Psoas muscle (tissue), 8 donors: ENCODE results near the gene NALF2. TPM values are rescaled to one million over a fixed set of nuclear protein-coding genes. Genes with fewer than 3 reads are reported as not detected.

Source experiments
- ATAC-seq, 4 donors: fragments of 200-7000 bp; cut with Tn5 transposase; one replicate each; pipeline ENCODE4 v1.9.1; 2020; ENCODE audit warnings: moderate library complexity in 3 of 4, mild to moderate bottlenecking in 2 of 4
- DNase-seq, 2 donors: peaks; one replicate each; pipeline ENCODE4 v3.0.0-alpha.2; 2020
- H3K27ac ChIP-seq: fragments of 200-600 bp; one replicate; pipeline ENCODE4 v1.8.0; 2022
- H3K27me3 ChIP-seq, 3 donors: fragments of 200-600 bp in 1 of 3; one replicate each; pipeline versions ENCODE4 v1.6.1 to v1.8.0; 2013 to 2022; ENCODE audit warnings: low read length in 2 of 3, mild to moderate bottlenecking in 2 of 3, moderate library complexity in 1 of 3; ENCODE audit not compliant: insufficient read depth in 3 of 3
- H3K36me3 ChIP-seq, 2 donors: fragments of 200-600 bp in 1 of 2; one replicate each; pipeline versions ENCODE4 v1.6.1 to v1.8.0; 2013 to 2022; ENCODE audit warnings: low read depth in 1 of 2, mild to moderate bottlenecking in 1 of 2, moderate library complexity in 1 of 2; ENCODE audit not compliant: insufficient read depth in 1 of 2
- H3K4me1 ChIP-seq: fragments of 200-600 bp; one replicate; pipeline ENCODE4 v1.8.0; 2022
- H3K4me3 ChIP-seq: fragments of 200-600 bp; one replicate; pipeline ENCODE4 v1.8.0; 2022; ENCODE audit warnings: mild to moderate bottlenecking
- H3K9me3 ChIP-seq: fragments of 200-600 bp; one replicate; pipeline ENCODE4 v1.8.0; 2022
- WGBS, 3 donors: extraction: QIAGEN DNeasy Blood & Tissue Kit; methylation state at CpG; one replicate each; pipeline versions ENCODE4 v1.1.6 to v1.1.7; 2013; 5-methylcytosine and 5-hydroxymethylcytosine counted together
- intact Hi-C, 2 donors: fragments of 100-400 bp; cut with DNase I; formaldehyde crosslinking; loops; one replicate each; pipeline versions ENCODE4 v1.11.0 to v1.14.2; 2022
- polyA plus RNA-seq, 3 donors: library from polyadenylated mRNA; stranded (reverse); fragments of 200-250 nt; gene quantifications; one replicate each; pipeline ENCODE4 v1.2.3, GENCODE V29; 2013
- total RNA-seq, 4 donors: library from RNA; stranded (reverse); fragmentation: NEBNext Ultra II Directional in 2 of 4; extraction: Animal tissue kit (Norgen Biotek cat#: 25700) in 2 of 4; gene quantifications; one replicate each; pipeline versions ENCODE4 v1.2.1 to v1.2.4, GENCODE V29; 2021 to 2023
- TF ChIP-seq, protein P1 (sequence below): fragments of 200-600 bp; IDR thresholded peaks from one replicate; pipeline ENCODE4 v1.8.0; 2022; ENCODE audit warnings: antibody characterized with exemption
- donor health status: healthy with polysubstance abuse.
- donor health status: DM: no; HTN: no; CAD: no; lungs with moderate emphysema.
- donor health status: Bipolar disorder and iron deficiency.
- donor health status: healthy.
- donor health status: DM: yes; HTN: yes; CAD: no.
- donor health status: DM: no; HTN: no; CAD: no.
- donor health status: DM: no; HTN: no; CAD: no.
- donor health status: DM: yes; HTN: yes; CAD: no.

Gene NALF2
- total and polyA plus RNA-seq, 7 donors, result 0.09 to 0.26 (median 0.15) TPM; not detected in 1

DNA sequence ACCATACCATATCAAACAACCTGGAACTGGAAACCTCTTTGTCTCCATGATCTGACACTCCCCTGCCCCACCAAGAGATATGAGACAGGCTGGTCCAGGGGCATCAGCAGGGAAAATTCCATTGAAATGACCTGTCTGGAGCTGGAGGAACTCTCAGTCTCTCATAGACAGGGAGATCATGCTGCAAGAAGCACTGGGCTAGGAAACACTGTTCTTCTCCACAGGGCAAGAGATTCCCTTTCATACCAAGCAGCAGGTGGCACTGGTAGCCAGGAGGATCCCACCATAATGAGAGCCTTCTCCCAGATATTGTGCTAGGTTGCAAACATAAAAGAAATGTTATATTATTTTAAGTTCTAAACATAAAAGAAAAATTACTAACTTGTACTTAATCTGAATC, 14.5 kb upstream of the NALF2 start:
- no peak for ATAC-seq
- Histone ChIP-seq H3K36me3 (no peaks in the 10 kb centered on the region), H3K4me3 (no peak overlapping the region), H3K4me1 (no peaks in the 10 kb centered on the region), H3K27ac (no peak overlapping the region), H3K27me3 (peaks cover 0 to 47% (median 0%) of the 10 kb centered on the region in 3 donors), H3K9me3 (no peaks in the 10 kb centered on the region)
- TF ChIP-seq, protein P1, sequence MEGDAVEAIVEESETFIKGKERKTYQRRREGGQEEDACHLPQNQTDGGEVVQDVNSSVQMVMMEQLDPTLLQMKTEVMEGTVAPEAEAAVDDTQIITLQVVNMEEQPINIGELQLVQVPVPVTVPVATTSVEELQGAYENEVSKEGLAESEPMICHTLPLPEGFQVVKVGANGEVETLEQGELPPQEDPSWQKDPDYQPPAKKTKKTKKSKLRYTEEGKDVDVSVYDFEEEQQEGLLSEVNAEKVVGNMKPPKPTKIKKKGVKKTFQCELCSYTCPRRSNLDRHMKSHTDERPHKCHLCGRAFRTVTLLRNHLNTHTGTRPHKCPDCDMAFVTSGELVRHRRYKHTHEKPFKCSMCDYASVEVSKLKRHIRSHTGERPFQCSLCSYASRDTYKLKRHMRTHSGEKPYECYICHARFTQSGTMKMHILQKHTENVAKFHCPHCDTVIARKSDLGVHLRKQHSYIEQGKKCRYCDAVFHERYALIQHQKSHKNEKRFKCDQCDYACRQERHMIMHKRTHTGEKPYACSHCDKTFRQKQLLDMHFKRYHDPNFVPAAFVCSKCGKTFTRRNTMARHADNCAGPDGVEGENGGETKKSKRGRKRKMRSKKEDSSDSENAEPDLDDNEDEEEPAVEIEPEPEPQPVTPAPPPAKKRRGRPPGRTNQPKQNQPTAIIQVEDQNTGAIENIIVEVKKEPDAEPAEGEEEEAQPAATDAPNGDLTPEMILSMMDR, result no peak
- no peak for DNase-seq
- intact Hi-C loops, result loop anchor here in 1 of 2 donors (10.0 kb wide), 1 partner anchor 605 kb away; no protein-coding TSS in a partner anchor

DNA sequence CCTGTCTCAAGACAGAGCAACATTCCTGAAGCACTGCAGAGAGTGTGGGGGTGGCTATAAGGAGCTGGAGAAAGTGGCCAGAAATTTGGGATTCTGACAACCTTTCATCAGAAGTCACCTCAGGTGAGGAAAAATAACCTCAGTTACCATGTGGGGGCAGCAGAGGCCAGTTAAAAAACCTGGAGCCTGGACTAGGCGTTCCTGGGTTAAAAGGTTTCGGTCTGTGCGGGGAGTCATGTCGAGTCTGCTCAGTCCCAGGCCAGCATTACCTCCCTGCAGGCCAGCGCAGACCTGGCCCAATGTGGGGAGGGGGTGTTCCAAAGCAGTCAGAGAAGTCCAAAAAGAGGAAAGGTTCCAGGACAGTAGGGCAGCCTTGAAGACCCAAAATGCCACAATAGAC, 10.9 kb upstream of the NALF2 start:
- Histone ChIP-seq H3K27ac (no peak overlapping the region), H3K9me3 (no peaks in the 10 kb centered on the region), H3K36me3 (no peaks in the 10 kb centered on the region), H3K4me3 (no peak overlapping the region), H3K4me1 (no peaks in the 10 kb centered on the region), H3K27me3 (peaks cover 0 to 53% (median 0%) of the 10 kb centered on the region in 3 donors)
- WGBS, 3 donors, result 4 to 14% (median 11%) methylated on average over 5 of the region's 5 CpGs
- peak in 2 of 4 donors; percentile 46 to 64 for ATAC-seq
- TF ChIP-seq, protein P1, result peak; percentile 36
- DNase-seq, result no peak
- intact Hi-C loops, result loop anchor here in 1 of 2 donors (10.0 kb wide), 1 partner anchor 602 kb away; no protein-coding TSS in a partner anchor

DNA sequence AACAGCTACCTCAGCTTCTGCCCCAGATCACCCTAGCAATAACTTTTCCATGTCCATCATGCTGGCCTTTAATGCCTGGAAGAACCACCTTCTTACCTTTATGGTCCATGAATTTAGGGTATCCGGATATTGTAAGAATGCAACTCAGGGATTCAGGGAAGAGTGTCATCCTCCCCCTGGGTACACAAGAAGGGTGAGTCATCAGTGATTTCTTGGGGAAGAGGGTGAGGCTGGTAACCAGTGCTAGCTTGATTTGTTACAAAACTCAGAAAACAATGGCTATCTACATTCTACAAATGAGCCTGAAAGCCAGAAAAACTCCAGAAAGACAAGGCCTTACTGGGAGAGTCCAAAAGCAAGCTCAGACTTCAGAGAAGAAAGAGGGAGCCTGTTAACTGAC, 10.4 kb upstream of the NALF2 start:
- Histone ChIP-seq H3K27me3 (peaks cover 0 to 50% (median 0%) of the 10 kb centered on the region in 3 donors), H3K4me3 (no peak overlapping the region), H3K27ac (no peak overlapping the region), H3K36me3 (no peaks in the 10 kb centered on the region), H3K4me1 (no peaks in the 10 kb centered on the region), H3K9me3 (no peaks in the 10 kb centered on the region)
- ATAC-seq (no peak), DNase-seq (no peak)
- intact Hi-C loops, result loop anchor here (2.0 to 10.0 kb wide), 2 partner anchors 601 to 603 kb away; no protein-coding TSS in a partner anchor
- TF ChIP-seq, protein P1, result no peak
- WGBS, 3 donors, result 62 to 82% (median 80%) methylated on average over 1 of the region's 1 CpG

DNA sequence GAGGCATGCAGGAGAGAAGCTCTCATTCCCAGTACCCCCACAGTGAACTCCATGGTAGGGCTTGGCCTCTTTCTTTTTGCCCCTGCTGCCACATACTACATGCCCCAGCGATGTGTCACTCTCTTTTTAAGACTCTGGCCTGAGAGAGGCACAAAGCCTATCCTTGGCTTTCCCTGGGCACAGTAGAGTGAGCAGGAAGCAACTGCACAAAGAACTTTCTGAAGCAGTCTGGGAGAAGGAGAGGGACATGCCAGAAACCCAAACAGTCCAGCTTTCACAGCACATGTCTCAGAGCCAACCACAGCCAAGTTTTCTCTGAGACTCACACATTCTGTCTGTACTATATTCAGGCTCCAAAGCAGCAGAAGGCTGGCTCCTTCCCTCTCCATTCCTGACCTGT, 7.9 kb upstream of the NALF2 start:
- intact Hi-C loops, result loop anchor here in 1 of 2 donors (10.0 kb wide), 1 partner anchor 599 kb away; no protein-coding TSS in a partner anchor
- Histone ChIP-seq H3K27ac (no peak overlapping the region), H3K36me3 (no peaks in the 10 kb centered on the region), H3K27me3 (peaks cover 0 to 55% (median 0%) of the 10 kb centered on the region in 3 donors), H3K4me1 (no peaks in the 10 kb centered on the region), H3K4me3 (no peak overlapping the region), H3K9me3 (no peaks in the 10 kb centered on the region)
- ATAC-seq (no peak), DNase-seq (no peak)
- TF ChIP-seq, protein P1, result no peak
- WGBS, 3 donors, result 29 to 61% (median 38%) methylated on average over 1 of the region's 1 CpG

DNA sequence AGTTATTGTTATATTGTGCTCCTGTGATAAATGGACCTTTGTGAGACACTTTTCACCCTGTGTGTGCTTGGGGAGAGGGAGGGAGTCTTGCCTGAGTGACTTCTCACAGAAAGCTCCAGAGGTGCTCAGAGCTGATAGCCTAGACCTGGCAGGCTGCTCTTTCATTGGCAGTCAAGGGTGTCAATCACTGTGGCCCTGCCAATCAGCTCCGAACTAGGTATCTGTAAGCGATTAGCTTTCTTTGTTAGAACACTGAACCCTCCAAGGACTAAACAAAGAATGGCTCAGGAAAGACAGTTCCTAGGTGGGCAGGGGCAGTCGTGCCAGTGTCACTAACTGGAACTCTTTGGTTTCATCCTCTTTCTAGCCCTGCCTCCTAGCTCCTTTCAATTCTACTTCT, 2.7 kb upstream of the NALF2 start:
- H3K27me3 ChIP-seq, result peaks cover 0 to 55% (median 2%) of the 10 kb centered on the region in 3 donors
- intact Hi-C loops, result no loop called here
- H3K36me3 ChIP-seq, result no peaks in the 10 kb centered on the region
- no peak overlapping the region for H3K4me3 ChIP-seq
- WGBS, 3 donors, result 33 to 48% (median 47%) methylated on average over 3 of the region's 3 CpGs
- no peaks in the 10 kb centered on the region for H3K9me3 ChIP-seq
- no peak overlapping the region for H3K27ac ChIP-seq
- DNase-seq (no peak), ATAC-seq (no peak)
- no peaks in the 10 kb centered on the region for H3K4me1 ChIP-seq
- TF ChIP-seq, protein P1, result no peak
